Stimulated activated CD4-positive, alpha-beta T cell treated with anti-CD3 and anti-CD28 coated beads, Interleukin-1b, Interleukin-23, amount 100 ng/mL, for 24 hours (primary cell): Measurements from ENCODE around the gene SPPL2C.

Experiments
- DNase-seq, 4 experiments: peaks; one replicate each; pipeline ENCODE4 v3.0.0-alpha.2; 2020; ENCODE audit warnings: low read depth in 4 of 4, low spot score in 1 of 4

SPPL2C gene, protein sequence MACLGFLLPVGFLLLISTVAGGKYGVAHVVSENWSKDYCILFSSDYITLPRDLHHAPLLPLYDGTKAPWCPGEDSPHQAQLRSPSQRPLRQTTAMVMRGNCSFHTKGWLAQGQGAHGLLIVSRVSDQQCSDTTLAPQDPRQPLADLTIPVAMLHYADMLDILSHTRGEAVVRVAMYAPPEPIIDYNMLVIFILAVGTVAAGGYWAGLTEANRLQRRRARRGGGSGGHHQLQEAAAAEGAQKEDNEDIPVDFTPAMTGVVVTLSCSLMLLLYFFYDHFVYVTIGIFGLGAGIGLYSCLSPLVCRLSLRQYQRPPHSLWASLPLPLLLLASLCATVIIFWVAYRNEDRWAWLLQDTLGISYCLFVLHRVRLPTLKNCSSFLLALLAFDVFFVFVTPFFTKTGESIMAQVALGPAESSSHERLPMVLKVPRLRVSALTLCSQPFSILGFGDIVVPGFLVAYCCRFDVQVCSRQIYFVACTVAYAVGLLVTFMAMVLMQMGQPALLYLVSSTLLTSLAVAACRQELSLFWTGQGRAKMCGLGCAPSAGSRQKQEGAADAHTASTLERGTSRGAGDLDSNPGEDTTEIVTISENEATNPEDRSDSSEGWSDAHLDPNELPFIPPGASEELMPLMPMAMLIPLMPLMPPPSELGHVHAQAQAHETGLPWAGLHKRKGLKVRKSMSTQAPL

DNA sequence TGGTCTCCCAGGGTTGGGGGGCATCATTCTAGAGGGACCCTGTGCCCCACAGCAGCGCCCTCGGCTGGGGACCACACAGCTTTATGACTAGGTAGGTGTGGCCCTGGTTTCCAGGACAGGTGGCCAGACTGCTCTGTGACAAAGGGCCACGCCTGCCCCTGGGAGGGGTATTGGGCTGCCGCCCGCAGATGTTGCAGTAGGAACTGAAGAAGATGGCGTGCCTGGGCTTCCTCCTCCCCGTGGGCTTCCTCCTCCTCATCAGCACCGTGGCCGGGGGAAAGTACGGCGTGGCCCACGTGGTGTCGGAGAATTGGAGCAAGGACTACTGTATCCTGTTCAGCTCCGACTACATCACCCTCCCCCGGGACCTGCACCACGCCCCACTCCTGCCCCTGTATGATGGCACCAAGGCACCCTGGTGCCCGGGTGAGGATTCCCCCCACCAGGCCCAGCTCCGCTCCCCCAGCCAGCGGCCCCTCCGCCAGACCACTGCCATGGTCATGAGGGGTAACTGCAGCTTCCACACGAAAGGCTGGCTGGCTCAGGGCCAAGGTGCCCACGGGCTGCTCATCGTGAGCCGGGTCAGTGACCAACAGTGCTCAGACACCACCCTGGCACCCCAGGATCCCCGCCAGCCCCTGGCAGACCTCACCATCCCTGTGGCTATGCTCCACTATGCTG lies at the start of gene SPPL2C:
Gene SPPL2C (plus strand): TSS at position 187 of the 681 bp plus-strand sequence. CDS start 26 bp downstream, at position 213.
- DNase-seq = no peak

DNA sequence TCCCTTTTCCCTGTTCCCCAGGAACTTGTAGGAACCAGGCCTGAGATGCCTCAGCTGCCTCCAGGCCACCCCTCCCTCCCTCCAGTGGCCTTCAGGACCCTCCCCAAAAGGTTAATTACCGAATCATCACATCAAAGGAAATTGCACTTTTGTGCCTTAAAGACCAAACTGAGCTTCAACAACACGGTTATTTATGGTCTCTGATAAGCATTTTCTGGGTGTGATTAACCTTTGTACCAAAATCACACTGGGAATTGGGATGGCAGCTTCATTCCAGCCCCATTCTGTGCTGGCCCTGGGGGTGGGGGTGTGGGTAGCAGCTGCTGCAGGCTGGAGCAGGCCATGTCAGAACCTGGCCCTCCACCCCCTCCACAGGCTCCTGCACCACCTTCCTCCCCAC lies 43.9 kb upstream of the SPPL2C start:
- no peak for DNase-seq

DNA sequence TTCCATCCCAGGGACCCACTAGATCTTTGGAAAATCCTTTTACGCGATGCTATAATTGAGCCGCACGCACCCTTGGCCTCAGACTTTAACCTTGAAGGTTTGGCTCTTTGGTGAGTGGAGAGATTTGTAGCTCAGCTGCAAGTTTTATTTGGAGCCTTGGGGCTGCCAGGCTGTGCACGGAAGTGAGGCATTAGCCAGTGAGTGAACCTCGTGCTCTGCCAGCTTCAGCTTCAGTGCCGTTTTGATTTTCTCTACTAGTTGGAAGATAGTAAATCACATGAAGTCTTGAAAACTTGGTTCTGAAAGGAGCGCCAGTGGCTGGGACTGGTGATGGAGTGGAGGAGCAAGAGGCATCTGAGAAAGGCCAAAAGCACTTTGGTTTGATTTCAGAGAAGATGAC lies 43.3 kb upstream of the SPPL2C start:
- no peak for DNase-seq

DNA sequence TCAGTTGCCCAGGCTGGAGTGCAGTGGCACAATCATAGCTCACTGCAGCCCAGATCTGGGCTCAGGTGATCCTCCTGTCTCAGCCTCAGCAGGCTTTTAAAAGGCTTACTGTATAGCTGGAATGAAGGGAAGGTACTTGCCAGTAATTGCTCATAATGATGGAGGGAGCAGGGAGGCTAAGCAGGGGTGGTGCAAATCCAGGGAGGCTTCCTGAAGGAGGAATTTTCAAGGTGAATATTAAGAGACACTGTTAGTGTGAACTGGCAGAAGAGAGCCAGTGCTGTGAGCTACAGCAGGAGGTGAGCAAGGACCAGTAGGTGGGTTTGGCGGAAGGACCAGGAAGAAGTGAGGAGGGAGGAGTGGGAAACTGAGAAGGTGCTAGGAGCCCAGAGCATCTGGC lies 35.8 kb upstream of the SPPL2C start:
- DNase-seq = no peak

DNA sequence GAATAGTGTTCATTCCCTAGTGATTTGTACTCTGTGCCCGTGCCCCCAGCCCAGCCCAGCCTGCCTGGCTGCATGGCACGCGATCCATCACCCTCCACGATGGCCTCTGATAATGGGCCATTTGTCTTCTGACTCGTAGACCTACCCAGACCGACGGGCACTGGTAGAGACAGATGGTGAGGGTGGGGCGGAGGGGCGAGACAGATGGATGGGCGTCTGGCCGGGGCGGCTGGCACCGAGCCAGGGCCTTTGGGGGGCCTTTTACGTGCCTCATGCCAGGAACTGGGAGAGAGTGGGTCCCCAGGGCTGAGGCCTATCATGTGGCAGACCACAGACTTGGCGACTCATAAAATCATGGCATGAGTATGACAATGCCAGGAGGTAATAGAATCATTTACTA lies 35.2 kb upstream of the SPPL2C start:
- no peak for DNase-seq

DNA sequence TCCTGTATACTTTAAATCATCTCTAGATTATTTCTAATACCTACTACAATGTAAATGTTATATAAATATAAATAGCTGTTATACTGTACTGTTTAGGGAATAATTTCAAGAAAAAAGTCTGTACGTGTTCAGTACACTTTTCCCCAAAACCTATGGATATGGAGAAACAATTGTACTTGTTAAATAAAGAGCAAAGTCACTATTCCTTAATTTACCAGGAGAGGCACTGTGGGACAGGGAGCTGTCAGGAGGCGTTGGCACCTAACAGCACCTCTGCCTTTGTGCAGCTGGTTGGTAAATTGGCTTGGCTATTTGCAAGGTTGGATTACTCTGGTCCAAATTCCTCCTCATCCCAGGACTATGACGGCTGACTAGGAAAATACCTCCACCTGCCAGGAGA lies 32.6 kb upstream of the SPPL2C start:
- no peak for DNase-seq

DNA sequence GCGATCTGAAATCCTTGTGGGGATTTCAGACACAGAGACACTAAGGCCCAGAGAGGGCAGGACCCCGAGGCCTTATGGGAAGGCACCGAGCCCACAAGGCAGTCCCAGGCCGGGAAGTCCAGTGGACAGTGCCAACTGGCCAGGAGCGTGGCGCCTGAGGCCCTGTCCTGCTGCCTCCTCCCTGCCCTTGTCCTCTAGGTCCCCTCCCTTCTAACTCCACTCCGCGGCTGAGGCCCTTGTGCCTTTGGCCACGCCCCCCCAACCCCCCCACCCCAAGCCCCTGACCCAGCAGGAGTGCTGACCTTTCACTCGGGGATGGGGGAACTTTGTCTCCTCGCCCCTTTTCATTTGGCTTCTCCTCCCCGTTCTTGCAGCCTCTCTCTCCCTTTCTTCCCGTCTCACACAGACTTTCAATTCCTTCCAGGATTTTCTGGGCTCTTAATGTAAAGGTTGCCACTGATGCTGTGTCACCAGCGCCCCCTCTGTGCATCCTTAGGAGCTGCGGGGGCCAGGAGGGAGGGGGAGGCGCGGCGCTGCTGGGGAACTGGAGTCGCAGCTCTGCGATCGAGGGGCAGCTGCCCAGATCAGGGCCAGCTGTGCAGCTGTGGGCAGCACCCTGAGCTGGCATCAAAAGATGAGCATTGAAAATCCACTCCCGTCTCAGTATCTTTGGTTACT lies 31.5 kb upstream of the SPPL2C start:
- DNase-seq = no peak

DNA sequence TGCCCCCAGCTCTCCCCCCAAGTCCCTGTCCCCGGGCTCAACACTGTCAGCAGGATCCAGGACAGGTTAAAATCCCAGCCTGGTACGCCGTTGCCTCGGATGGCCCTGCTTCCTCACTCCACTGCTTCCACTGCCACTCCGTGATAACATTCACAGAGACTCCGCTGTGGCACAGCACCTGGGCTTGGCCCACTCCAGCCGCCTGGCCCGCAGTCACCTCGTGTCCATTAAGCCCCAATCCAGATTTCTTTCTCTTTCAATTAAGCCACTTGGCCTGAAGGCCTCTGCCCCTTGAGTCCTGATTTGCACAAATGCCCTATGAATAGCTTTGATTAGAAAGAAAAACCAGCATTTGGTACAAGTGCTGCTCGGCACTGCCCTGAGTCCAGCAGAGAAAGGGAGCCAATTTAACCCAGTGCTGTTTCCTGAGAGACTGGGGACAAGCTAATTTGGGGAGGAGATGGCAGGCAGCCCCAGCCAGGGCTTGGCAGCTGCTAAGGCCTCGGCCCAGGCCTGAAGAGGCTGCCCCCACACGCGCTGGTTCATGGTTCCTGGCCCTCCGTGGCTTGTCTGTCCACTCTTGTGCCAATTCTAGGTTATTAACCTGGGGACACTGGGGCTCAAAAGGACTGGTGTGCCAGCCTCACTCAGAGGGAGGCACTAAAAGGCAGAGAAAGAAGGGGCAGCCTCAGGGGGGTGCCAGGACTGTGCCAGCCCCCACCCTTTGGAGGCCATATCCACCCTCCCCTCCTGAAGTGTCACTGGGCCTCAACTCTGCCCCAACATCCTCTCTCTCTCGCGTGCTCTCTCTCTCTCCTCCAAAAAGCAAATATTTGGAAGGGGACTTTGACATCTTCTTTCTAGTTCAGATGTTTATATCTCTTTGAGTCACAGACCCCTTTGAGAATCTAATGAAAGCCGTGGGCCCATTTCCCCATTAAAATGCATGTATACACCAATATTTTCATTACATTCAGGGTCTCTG lies 29.8 kb upstream of the SPPL2C start:
- DNase-seq = no peak

DNA sequence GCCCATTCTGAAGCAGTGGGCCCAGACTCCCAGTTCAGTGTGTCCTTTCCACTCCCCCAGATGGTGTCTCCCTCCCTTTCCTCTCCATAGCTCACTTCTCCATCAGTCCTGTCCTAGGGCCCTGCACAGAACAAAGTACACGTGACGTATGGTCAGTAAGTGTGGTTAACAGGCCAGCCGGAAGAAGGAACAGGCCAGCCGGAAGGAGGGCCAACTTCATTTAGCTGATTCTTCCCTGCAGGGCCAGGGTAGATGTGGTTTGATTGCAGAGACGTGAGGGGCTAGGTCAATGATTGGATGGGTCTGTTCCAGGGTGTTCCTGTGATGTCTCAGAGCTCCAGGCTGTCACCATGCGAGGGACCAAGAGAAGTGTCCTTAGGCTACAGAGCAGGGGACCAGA lies 28.9 kb upstream of the SPPL2C start:
- DNase-seq = no peak

DNA sequence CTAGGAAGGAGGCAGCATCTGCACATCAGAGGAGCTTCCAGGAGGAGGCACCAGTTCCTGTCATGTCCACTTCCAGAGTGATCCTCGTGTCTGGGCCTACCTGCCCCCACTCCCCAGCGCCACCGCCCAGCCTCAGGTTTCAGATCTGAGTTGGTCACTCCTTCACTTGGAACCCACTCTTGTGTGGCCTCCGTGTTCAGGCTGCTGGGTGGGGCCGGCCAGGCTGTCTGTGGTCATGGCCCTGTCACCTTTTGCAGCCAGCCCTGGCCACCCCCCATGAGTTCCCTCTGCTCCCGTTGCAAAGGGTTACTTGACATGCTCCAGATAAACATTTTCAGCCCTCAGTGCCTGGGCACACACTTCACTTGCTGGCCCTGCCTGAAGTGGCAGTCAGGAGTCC lies 26.6 kb upstream of the SPPL2C start:
- no peak for DNase-seq

DNA sequence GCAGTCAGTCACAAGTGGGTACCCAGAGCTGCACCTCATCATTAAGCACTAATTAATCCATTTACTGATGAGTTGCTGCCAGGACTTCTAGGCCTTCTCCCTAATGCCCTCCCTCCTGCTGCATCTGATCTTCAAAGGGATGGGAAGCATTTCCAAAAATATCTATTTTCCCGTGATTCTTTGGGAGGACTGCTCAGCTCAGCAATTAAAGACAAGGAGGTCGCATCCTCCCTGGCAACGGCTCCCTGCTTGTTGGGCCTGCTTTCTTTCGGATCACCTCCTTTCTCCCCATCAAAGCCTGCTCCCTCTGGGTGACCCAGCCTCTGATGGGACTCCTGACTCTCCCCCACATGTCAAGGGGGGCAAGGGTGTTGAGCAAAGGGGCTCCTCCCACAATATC lies 26.0 kb upstream of the SPPL2C start:
- DNase-seq = no peak

DNA sequence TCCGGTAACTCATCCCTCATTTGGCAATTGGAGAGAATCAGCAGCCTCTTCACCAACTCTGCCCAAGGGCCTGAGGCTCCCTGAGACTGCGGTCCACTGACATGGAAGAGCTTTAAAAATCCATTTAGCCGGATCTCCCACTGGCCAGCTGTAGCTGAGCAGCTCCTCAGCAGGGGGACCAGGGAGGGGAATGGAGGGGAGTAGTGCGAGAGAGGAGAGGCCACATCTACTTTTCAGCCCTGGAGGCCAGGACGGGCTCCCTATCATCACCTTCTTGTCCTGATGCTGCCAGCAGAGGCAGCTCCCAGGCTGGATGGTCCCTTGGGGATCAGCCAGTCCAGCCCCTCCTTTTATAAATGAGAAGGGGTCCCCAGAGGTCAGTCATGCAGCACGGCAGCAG lies 25.0 kb upstream of the SPPL2C start:
- DNase-seq = no peak

DNA sequence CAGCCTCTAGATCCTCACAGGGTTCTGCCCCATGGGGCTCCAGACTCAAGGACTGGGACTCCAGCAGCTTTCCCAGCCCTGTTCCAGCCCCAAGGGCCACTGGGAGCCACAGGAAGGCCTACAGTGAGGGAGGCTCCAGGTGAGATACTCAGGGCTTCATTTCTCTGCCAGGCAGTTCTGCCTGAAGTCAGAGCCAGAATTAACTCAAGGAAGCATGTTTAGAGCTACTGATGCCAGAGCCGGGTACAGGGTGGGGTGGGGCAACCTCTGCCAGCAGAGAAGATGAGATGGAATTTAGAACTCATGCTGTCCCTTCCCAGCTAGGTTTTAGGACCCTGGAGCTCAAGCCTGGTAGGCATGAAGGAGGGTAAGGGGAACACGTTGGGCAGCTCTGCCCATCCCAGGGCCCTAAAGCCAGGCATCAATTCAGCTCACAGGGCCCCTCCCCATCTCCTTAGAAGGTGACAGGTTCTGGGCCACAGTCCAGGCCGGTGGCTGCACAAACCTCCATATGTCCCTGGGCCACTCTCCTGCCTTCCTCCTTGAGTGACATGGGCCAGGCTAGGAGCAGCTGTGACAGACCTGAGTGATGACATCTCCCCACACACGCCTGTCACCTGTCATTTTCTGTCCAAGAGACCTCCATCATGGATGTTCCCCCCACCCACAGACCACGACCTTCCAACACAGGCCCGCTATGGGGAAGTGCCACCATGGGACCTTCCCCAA lies 24.5 kb upstream of the SPPL2C start:
- DNase-seq = no peak

DNA sequence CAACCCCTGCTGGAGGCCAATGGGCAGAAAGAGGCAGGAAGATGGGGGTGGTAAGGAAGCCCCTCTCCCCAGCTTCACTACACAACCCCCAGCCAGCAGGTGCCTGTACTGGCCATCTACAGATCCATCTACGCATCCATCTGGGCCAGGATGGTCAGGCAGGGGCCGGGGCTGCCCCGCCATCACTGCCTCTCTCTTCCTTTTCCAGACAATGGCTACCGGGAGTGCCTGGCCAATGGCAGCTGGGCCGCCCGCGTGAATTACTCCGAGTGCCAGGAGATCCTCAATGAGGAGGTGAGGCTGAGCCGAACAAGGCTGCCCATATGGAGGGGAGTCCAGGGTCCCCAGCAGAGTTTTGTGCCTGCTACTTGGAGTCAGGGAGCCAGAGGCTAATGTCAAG lies 23.5 kb upstream of the SPPL2C start:
- no peak for DNase-seq

DNA sequence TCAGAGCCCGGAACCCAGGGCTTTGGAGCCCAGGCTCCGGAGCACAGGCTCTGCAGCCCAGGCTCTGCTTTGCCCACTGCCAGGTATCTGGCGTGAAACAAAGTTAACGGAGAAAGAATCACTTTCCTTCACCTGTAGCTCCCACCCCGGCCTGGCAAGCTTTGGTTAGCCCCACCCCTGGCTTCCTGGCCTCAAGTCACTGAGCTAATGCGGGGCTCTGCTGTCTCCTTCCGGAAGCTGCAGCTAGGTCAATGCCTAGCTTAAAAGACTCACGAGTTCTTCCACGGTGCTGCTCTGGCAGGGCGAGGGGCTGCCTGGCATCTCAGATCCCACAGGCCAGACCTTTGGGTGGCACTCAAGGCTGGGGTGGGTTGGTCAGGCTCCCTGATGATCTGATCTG lies 21.1 kb upstream of the SPPL2C start:
- DNase-seq = no peak

DNA sequence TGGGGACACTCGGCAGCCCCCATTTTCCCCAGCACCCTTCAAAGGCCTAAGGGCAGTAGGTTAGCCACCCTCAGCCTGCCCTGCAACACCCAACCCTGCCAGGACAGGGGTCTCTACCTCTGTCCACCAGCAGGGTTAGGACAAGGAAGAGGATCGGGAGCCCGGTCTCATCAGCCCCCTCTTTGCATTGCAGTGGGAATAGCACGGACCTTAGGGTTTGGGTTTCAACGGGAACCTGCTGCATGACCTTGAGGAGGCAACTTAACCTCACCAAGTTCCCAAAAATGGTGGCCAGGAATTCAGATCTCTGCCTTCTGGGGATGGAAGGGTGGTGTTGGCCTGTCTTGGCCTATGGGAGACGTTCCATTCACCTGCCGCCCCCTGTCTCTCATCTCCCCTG lies 20.2 kb upstream of the SPPL2C start:
- DNase-seq = no peak

DNA sequence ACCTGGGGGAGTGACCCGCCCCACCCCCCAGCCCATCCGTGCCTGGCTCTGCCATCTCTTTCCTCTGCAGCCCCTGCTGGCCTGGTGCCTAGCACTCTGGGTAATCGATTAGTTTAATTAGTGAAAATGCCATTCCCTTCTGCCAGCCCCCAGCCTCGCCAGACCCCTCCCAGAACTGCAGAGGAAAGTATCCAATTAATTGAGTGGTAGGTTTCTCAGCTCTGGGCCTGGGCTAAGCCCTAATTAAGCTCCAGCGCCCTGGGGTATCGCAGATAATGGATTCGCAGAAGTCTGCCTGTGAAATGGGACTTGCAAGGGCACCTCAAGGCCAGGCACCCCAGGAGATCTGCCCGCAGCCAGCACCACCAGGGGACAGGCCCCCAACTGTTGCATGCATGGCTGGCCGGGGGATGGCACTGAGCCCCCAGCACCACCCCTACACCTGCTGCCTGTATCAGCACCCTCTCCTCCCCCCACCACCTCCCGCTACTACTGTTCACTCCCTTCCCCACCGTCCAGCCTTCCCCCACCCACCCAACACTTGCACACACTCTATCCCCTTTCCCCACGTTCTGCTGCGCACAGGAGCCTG lies 19.7 kb upstream of the SPPL2C start:
- no peak for DNase-seq

DNA sequence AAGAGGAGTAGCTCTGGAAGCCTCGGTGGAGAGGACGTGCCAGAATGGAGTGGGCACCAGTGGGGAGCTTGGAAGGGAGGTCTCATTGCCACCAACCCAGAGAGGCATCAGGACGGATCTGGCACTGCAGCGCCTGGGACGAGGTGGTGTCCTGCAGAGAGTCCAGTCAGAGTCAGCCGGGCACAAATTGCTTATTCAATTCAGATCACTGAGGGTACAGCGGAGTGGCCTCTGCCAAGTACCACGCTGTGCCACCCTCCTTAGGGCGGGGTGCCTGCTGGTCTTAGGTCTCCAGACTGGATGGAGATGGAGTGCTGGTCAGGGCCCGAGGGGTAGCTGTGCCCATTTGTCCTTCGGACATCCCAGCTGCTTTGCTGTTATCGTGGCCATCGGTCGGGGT lies 18.9 kb upstream of the SPPL2C start:
- no peak for DNase-seq

DNA sequence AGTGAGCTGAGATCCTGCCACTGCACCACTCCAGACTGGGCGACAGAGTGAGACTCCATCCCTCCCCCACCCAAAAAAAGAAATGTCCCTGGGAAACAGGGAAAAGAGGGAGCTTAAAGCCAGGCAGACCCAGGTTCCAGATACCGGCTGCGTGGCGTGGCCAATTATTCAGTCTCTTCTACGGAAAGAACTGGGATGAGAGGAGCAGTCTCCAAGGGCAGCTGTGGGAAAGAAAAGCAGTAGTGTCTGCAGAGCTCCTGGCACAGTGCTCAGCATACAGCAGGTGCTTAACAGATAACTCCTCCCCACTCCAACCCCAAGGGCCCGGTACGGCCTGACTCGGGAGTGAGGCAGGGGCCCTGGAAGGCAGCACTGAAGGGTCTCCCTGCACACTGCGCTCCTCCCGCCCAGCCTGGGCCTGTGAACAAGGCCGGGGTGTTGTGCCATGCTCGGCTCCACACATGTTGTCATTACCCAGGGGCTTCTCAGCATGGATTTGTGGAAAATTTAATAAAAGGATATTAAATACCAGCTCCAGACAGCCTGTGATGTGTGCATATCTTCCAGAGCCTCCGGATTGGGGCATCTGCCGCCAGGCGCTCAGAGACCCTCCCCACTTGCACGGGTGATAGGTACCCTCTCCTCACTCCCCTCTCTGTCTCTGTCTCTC lies 17.6 kb upstream of the SPPL2C start:
- DNase-seq = no peak
